ENCODE data around the gene CGB1. TPM values are rescaled to one million over a fixed set of nuclear protein-coding genes. Genes with fewer than 3 reads are reported as not detected.

The CGB1 gene
- total and polyA plus RNA-seq, 2 of the 13 experiments (the other 11 are each of a cell fraction or from before 2014, with no cell fraction given): not detected

DNA sequence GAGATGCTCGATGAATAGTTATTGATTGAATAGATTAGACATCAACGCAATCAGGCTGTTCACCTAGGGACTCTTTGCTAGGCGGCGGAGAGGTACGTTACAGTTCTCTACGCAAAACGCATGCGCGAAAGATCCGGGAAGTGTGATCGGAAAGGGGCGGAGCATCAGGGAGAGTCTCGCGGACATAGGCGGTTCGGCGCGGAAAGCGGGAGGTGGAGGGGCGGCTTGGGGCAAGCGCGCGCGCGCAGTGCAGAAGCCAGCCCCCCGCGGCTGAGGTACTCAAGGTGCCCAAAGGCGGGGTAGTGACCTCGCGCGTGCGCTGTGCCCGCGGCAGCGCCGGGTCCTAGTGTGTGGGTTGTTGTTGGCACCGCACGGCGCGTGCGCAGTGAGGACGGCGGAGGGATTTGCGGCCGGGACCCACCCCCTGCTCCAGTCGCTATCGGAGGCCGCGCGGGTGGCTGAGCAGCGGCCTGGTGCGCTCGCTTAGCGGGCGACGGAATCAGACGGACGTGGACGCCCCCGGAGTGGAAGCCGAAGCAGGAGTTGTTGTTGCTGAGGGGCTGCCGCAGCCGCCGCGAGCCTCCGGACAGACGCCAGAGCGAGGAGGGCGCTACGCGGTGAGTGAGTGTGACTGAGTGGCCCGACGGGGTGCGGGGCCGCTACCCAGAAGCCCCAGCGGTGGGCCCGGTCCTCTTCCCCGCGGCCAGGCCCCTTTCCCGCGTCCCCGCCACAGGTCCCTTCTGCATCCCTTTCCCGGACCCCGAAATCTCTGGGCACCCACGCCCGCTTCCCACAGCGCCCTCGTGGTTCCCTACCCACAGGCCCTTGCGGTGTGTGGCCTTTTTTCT, 48.5 kb upstream of the CGB1 start, which contains the start of gene SNRNP70 (continued):
- TF ChIP-seq, protein P1, sequence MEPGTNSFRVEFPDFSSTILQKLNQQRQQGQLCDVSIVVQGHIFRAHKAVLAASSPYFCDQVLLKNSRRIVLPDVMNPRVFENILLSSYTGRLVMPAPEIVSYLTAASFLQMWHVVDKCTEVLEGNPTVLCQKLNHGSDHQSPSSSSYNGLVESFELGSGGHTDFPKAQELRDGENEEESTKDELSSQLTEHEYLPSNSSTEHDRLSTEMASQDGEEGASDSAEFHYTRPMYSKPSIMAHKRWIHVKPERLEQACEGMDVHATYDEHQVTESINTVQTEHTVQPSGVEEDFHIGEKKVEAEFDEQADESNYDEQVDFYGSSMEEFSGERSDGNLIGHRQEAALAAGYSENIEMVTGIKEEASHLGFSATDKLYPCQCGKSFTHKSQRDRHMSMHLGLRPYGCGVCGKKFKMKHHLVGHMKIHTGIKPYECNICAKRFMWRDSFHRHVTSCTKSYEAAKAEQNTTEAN (CRISPR knock-in tag; conservative IDR thresholded peaks at IDR 0.05): peak; percentile 56; the same call in 1 of the 2 replicates
- peak; percentile 67 for TF ChIP-seq AHR (CRISPR knock-in tag; IDR thresholded peaks at IDR 0.05)
- peak; percentile 81; the same call in 1 of the 2 replicates for TF ChIP-seq STAT5B (CRISPR knock-in tag; IDR thresholded peaks at IDR 0.05)
- no peak for TF ChIP-seq PLRG1 (conservative IDR thresholded peaks at IDR 0.05)
- peak; percentile 86; the same call in 1 of the 2 replicates for TF ChIP-seq ARNT2 (CRISPR knock-in tag; IDR thresholded peaks at IDR 0.05; ENCODE audit: low read depth)
- TF ChIP-seq BCL3 (CRISPR knock-in tag; IDR thresholded peaks at IDR 0.05): peak; percentile 59; the same call in 1 of the 2 replicates
- TF ChIP-seq SYNCRIP (IDR thresholded peaks at IDR 0.05; ENCODE audit: insufficient read depth, low read depth, low read length): no peak
- TF ChIP-seq HNF4A (CRISPR knock-in tag; IDR thresholded peaks at IDR 0.05): no peak; the same call in 1 of the 2 replicates
- TF ChIP-seq KLF12 (CRISPR knock-in tag; IDR thresholded peaks at IDR 0.05; ENCODE audit: borderline replicate concordance): peak; percentile 73
- TF ChIP-seq ZNF430 (CRISPR knock-in tag; IDR thresholded peaks at IDR 0.05): no peak; the same call in 1 of the 2 replicates
- TF ChIP-seq ZKSCAN1 (IDR thresholded peaks at IDR 0.05; ENCODE audit: low read length): no peak
- TF ChIP-seq, protein P2, sequence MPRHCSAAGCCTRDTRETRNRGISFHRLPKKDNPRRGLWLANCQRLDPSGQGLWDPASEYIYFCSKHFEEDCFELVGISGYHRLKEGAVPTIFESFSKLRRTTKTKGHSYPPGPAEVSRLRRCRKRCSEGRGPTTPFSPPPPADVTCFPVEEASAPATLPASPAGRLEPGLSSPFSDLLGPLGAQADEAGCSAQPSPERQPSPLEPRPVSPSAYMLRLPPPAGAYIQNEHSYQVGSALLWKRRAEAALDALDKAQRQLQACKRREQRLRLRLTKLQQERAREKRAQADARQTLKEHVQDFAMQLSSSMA (CRISPR knock-in tag; IDR thresholded peaks at IDR 0.05): no peak; the same call in 1 of the 2 replicates
- TF ChIP-seq ZNF30 (CRISPR knock-in tag; IDR thresholded peaks at IDR 0.05): no peak
- TF ChIP-seq E2F2 (CRISPR knock-in tag; IDR thresholded peaks at IDR 0.05; ENCODE audit: borderline replicate concordance): no peak
- no peak for TF ChIP-seq CENPX (CRISPR knock-in tag; IDR thresholded peaks at IDR 0.05)
- no peak for TF ChIP-seq ZNF646 (CRISPR knock-in tag; IDR thresholded peaks at IDR 0.05)
- TF ChIP-seq HDAC1 (CRISPR knock-in tag; IDR thresholded peaks at IDR 0.05): peak; percentile 77
